ENCODE data around the gene C19orf73.
"Not testable (repeated sequence)": the region's sequence is repeated elsewhere in the genome, so short reads cannot be mapped to it uniquely, and the experiment has no call there.

Gene C19orf73

DNA sequence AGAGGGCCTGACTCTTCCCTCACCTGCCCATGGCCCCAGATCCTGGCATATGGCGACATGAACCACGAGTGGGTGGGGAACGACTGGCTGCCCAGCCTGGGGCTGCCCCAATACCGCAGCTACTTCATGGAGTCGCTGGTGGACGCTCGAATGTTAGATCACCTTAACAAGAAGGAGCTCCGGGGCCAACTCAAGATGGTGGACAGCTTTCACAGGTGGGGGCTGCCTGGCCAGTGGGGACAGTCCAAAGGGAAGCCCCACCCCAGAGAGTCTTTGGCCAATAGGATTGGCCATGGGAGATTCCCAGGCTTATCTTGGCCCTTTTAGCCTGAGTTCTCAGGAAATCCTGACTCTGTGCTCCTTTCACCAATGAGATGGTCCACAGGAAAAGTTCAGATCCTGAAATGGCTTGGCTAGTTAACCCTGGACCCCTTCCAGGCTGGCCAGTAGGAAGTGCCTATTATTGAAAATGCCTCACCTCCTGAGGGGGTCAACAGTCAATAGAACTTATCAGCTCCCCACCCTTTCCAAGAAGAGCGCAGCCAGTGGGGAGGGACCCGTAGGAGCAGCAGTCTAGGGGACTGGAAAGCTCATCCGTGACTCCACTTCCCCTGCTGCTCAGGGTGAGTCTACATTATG is 29.2 kb upstream of the C19orf73 start:
- H3K9me3 ChIP-seq (ENCODE audit: insufficient read depth, low read length): no peaks in the 10 kb centered on the region
- peaks cover 4% of the 10 kb centered on the region for H3K27me3 ChIP-seq (ENCODE audit: insufficient read depth, insufficient read length)
- peak overlapping the region; percentile 85 for H3K9ac ChIP-seq (ENCODE audit: insufficient read length, low read depth)
- H3K4me1 ChIP-seq (ENCODE audit: insufficient read depth, insufficient read length): peaks cover 13% of the 10 kb centered on the region
- TF ChIP-seq ZNF274 (IDR thresholded peaks at IDR 0.05; ENCODE audit: low read depth, low read length) (no peak), SUZ12 (IDR thresholded peaks at IDR 0.05; ENCODE audit: extremely low read depth, insufficient read depth, insufficient read length) (no peak), YY1 (IDR thresholded peaks at IDR 0.05; ENCODE audit: insufficient read depth, insufficient read length) (no peak)
- DNase-seq (ENCODE audit: low read depth, low spot score): no peak
- no peaks in the 10 kb centered on the region for H3K36me3 ChIP-seq (ENCODE audit: insufficient read depth, insufficient read length, low read length)
- peak overlapping the region; percentile 59 for H3K4me3 ChIP-seq (ENCODE audit: insufficient read length, low read depth)

GRCh38 chr19:49146408-49146770 is 27.4 kb upstream of the C19orf73 start:
- H3K9ac ChIP-seq (ENCODE audit: insufficient read length, low read depth); H3K36me3 ChIP-seq (ENCODE audit: insufficient read depth, insufficient read length, low read length); H3K4me3 ChIP-seq (ENCODE audit: insufficient read length, low read depth); H3K27me3 ChIP-seq (ENCODE audit: insufficient read depth, insufficient read length); H3K9me3 ChIP-seq (ENCODE audit: insufficient read depth, low read length); DNase-seq (ENCODE audit: low read depth, low spot score): not testable (repeated sequence)
- peaks cover 13% of the 10 kb centered on the region for H3K4me1 ChIP-seq (ENCODE audit: insufficient read depth, insufficient read length)

DNA sequence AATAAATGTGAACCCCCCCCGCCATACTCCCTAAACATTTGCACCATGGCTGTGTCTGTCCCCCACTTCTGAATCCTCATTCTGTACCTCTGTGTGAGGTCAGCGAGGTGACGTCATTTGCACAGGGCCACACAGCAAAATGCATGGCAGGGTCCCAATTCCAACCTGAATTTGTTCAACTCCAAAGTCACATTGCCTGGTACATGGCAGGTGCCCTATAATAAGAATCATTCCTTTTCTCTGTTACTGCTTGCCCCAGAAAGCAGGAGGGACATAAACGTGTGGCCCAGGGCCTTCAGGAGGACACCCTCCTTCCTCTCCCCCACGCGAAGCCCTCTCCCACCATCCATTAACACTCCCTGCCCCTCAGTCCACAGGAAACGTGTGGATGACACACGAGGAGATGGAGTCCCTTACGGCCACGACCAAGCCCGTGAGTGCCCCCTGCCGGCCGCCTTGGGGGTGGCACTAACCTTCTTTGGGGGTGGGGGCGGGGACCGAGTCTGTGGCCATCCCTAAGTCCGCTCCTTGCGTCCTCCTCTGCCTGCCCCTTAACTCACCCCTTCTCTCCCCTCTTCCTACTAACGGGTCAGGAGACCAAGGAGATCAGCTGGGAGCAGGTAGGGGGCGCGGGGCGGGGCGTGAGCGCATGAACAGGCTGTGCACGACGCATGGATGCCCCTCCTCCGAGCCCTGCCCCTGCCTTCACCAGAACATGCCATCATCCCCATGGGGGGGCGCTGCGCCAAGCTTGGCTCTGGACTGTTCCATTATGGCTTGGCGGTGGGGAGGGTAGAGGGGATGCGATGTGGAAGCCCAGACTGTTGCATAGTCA is 26.8 kb upstream of the C19orf73 start:
- Histone ChIP-seq H3K4me3 (ENCODE audit: insufficient read length, low read depth) (peak overlapping the region; percentile 3), H3K9ac (ENCODE audit: insufficient read length, low read depth) (no peak overlapping the region), H3K4me1 (ENCODE audit: insufficient read depth, insufficient read length) (peaks cover 13% of the 10 kb centered on the region), H3K36me3 (ENCODE audit: insufficient read depth, insufficient read length, low read length) (no peaks in the 10 kb centered on the region), H3K27me3 (ENCODE audit: insufficient read depth, insufficient read length) (no peaks in the 10 kb centered on the region), H3K9me3 (ENCODE audit: insufficient read depth, low read length) (no peaks in the 10 kb centered on the region)
- DNase-seq (ENCODE audit: low read depth, low spot score): peak; percentile 84
- TF ChIP-seq ZNF274 (IDR thresholded peaks at IDR 0.05; ENCODE audit: low read depth, low read length) (no peak), YY1 (IDR thresholded peaks at IDR 0.05; ENCODE audit: insufficient read depth, insufficient read length) (no peak), SUZ12 (IDR thresholded peaks at IDR 0.05; ENCODE audit: extremely low read depth, insufficient read depth, insufficient read length) (no peak)

- Histone ChIP-seq H3K4me3 (ENCODE audit: insufficient read length, low read depth) (no peak overlapping the region), H3K4me1 (ENCODE audit: insufficient read depth, insufficient read length) (peaks cover 3% of the 10 kb centered on the region), H3K36me3 (ENCODE audit: insufficient read depth, insufficient read length, low read length) (no peaks in the 10 kb centered on the region), H3K9ac (ENCODE audit: insufficient read length, low read depth) (no peak overlapping the region), H3K27me3 (ENCODE audit: insufficient read depth, insufficient read length) (no peaks in the 10 kb centered on the region), H3K9me3 (ENCODE audit: insufficient read depth, low read length) (no peaks in the 10 kb centered on the region)
- TF ChIP-seq ZNF274 (IDR thresholded peaks at IDR 0.05; ENCODE audit: low read depth, low read length) (no peak), YY1 (IDR thresholded peaks at IDR 0.05; ENCODE audit: insufficient read depth, insufficient read length) (no peak), SUZ12 (IDR thresholded peaks at IDR 0.05; ENCODE audit: extremely low read depth, insufficient read depth, insufficient read length) (no peak)
- peak; percentile 72 for DNase-seq (ENCODE audit: low read depth, low spot score)
Observed at GRCh38 chr19:49142866-49143335, 24.0 kb upstream of the C19orf73 start.

- Histone ChIP-seq H3K4me3 (ENCODE audit: insufficient read length, low read depth) (no peak overlapping the region), H3K4me1 (ENCODE audit: insufficient read depth, insufficient read length) (peaks cover 3% of the 10 kb centered on the region), H3K9ac (ENCODE audit: insufficient read length, low read depth) (no peak overlapping the region), H3K9me3 (ENCODE audit: insufficient read depth, low read length) (no peaks in the 10 kb centered on the region), H3K27me3 (ENCODE audit: insufficient read depth, insufficient read length) (no peaks in the 10 kb centered on the region), H3K36me3 (ENCODE audit: insufficient read depth, insufficient read length, low read length) (no peaks in the 10 kb centered on the region)
- TF ChIP-seq ZNF274 (IDR thresholded peaks at IDR 0.05; ENCODE audit: low read depth, low read length): no peak
- no peak for DNase-seq (ENCODE audit: low read depth, low spot score)
Observed at GRCh38 chr19:49141352-49141751, 22.4 kb upstream of the C19orf73 start.

GRCh38 chr19:49140951-49141350 is 22.0 kb upstream of the C19orf73 start:
- peaks cover 1% of the 10 kb centered on the region for H3K36me3 ChIP-seq (ENCODE audit: insufficient read depth, insufficient read length, low read length)
- H3K4me3 ChIP-seq (ENCODE audit: insufficient read length, low read depth): no peak overlapping the region
- TF ChIP-seq SUZ12 (IDR thresholded peaks at IDR 0.05; ENCODE audit: extremely low read depth, insufficient read depth, insufficient read length) (no peak), ZNF274 (IDR thresholded peaks at IDR 0.05; ENCODE audit: low read depth, low read length) (no peak), YY1 (IDR thresholded peaks at IDR 0.05; ENCODE audit: insufficient read depth, insufficient read length) (no peak)
- DNase-seq (ENCODE audit: low read depth, low spot score): no peak
- H3K9me3 ChIP-seq (ENCODE audit: insufficient read depth, low read length): peaks cover 1% of the 10 kb centered on the region; the same call in 1 of the 2 replicates
- no peak overlapping the region for H3K9ac ChIP-seq (ENCODE audit: insufficient read length, low read depth)
- no peaks in the 10 kb centered on the region for H3K27me3 ChIP-seq (ENCODE audit: insufficient read depth, insufficient read length)
- H3K4me1 ChIP-seq (ENCODE audit: insufficient read depth, insufficient read length): peaks cover 3% of the 10 kb centered on the region

DNA sequence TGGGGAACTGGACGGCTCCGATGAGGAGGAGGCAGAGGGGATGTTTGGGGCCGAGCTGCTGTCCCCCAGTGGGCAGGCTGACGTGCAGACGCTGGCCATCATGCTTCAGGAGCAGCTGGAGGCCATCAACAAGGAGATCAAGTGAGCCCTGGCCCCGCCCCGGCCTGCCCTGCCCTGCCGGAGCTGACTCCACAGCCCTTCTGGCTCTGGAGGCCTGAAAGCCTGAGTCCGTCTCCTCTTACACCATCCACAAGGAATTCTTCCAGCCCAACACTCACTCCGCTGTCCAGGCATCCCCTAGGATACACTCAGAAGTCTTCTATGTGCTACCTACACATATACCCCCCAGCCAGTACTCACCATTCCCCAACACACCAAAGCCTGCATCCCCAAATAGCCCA is 17.8 kb upstream of the C19orf73 start:
- Histone ChIP-seq H3K9me3 (ENCODE audit: insufficient read depth, low read length) (peaks cover 3% of the 10 kb centered on the region; the same call in 1 of the 2 replicates), H3K4me3 (ENCODE audit: insufficient read length, low read depth) (no peak overlapping the region), H3K27me3 (ENCODE audit: insufficient read depth, insufficient read length) (no peaks in the 10 kb centered on the region), H3K9ac (ENCODE audit: insufficient read length, low read depth) (no peak overlapping the region), H3K36me3 (ENCODE audit: insufficient read depth, insufficient read length, low read length) (peaks cover 17% of the 10 kb centered on the region), H3K4me1 (ENCODE audit: insufficient read depth, insufficient read length) (peaks cover 3% of the 10 kb centered on the region)
- no peak for DNase-seq (ENCODE audit: low read depth, low spot score)
- TF ChIP-seq ZNF274 (IDR thresholded peaks at IDR 0.05; ENCODE audit: low read depth, low read length) (no peak), YY1 (IDR thresholded peaks at IDR 0.05; ENCODE audit: insufficient read depth, insufficient read length) (no peak), SUZ12 (IDR thresholded peaks at IDR 0.05; ENCODE audit: extremely low read depth, insufficient read depth, insufficient read length) (no peak)

Data from NT2/D1 (cell line).